ENCODE measurements around the gene DOCK8. TPM values are rescaled to one million over a fixed set of nuclear protein-coding genes. Genes with fewer than 3 reads are reported as not detected.

The DOCK8 gene
- polyA plus RNA-seq, 2 of the 4 experiments (the other 2 are of a cell fraction) = 0.27 to 0.68 TPM

- H3K4me2 ChIP-seq = no peak overlapping the region
- no peak overlapping the region for H3K27ac ChIP-seq
- DNase-seq (ENCODE audit: low read depth in 1 of 2, low spot score in 1 of 2) (no peak), FAIRE-seq (no peak), ATAC-seq (no peak)
- H3K4me3 ChIP-seq = no peak overlapping the region
- no peaks in the 10 kb centered on the region for H3K4me1 ChIP-seq
- 0% methylated on average over 1 of the region's 1 CpG for WGBS (ENCODE audit: missing lambda C conversion rate)
- TF ChIP-seq USF2 (IDR thresholded peaks at IDR 0.05) = no peak
- TF ChIP-seq MAZ (IDR thresholded peaks at IDR 0.05; ENCODE audit: borderline replicate concordance, low read depth, low read length) = no peak
- no peak for TF ChIP-seq ZC3H11A (IDR thresholded peaks at IDR 0.05)
- TF ChIP-seq TFCP2L1 (CRISPR knock-in tag; IDR thresholded peaks at IDR 0.05) = no peak
- TF ChIP-seq ESRRA (IDR thresholded peaks at IDR 0.05; ENCODE audit: borderline replicate concordance, low read length) = no peak
- no peak for TF ChIP-seq RCOR1 (IDR thresholded peaks at IDR 0.05; ENCODE audit: low read depth, low read length)
- TF ChIP-seq REST (IDR thresholded peaks at IDR 0.05) = no peak
- no peak for TF ChIP-seq POLR2AphosphoS2 (conservative IDR thresholded peaks at IDR 0.05; ENCODE audit: low read length)
- no peak for TF ChIP-seq CBX8 (IDR thresholded peaks at IDR 0.05)
- no peak for TF ChIP-seq FOSB (CRISPR knock-in tag; IDR thresholded peaks at IDR 0.05)
- CTCF ChIA-PET = interaction anchor here (0.9 kb wide), 1 partner anchor 9 kb away, joined by 3 read pairs; no protein-coding TSS in a partner anchor
- H3K9me3 ChIP-seq = no peaks in the 10 kb centered on the region
- POLR2A ChIA-PET = no interaction called here
Observed at GRCh38 chr9:206481-206880, 8.2 kb upstream of the DOCK8 start.

- WGBS (ENCODE audit: missing lambda C conversion rate) = 70% methylated on average over 14 of the region's 14 CpGs
- TF ChIP-seq EHMT2 (IDR thresholded peaks at IDR 0.05; ENCODE audit: low read depth) (no peak), CHD4 (IDR thresholded peaks at IDR 0.05; ENCODE audit: borderline replicate concordance) (no peak), ZFP36 (IDR thresholded peaks at IDR 0.05; ENCODE audit: borderline replicate concordance, partially characterized antibody) (no peak), CHD2 (IDR thresholded peaks at IDR 0.05; ENCODE audit: low read length, partially characterized antibody) (no peak)
- TF ChIP-seq, protein P1, sequence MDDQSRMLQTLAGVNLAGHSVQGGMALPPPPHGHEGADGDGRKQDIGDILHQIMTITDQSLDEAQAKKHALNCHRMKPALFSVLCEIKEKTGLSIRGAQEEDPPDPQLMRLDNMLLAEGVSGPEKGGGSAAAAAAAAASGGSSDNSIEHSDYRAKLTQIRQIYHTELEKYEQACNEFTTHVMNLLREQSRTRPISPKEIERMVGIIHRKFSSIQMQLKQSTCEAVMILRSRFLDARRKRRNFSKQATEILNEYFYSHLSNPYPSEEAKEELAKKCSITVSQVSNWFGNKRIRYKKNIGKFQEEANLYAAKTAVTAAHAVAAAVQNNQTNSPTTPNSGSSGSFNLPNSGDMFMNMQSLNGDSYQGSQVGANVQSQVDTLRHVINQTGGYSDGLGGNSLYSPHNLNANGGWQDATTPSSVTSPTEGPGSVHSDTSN (IDR thresholded peaks at IDR 0.05) = no peak
- TF ChIP-seq, protein P2, sequence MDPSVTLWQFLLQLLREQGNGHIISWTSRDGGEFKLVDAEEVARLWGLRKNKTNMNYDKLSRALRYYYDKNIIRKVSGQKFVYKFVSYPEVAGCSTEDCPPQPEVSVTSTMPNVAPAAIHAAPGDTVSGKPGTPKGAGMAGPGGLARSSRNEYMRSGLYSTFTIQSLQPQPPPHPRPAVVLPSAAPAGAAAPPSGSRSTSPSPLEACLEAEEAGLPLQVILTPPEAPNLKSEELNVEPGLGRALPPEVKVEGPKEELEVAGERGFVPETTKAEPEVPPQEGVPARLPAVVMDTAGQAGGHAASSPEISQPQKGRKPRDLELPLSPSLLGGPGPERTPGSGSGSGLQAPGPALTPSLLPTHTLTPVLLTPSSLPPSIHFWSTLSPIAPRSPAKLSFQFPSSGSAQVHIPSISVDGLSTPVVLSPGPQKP (IDR thresholded peaks at IDR 0.05; ENCODE audit: low read depth, low read length) = no peak
- DNase-seq (ENCODE audit: low read depth in 1 of 2, low spot score in 1 of 2) (no peak), ATAC-seq (no peak), FAIRE-seq (no peak)
- H3K4me1 ChIP-seq = no peaks in the 10 kb centered on the region
- H3K4me3 ChIP-seq = no peak overlapping the region
- ChIA-PET POLR2A (no interaction called here), CTCF (no interaction called here)
- H3K4me2 ChIP-seq = no peak overlapping the region
- H3K27ac ChIP-seq = no peak overlapping the region
- H3K9me3 ChIP-seq = no peaks in the 10 kb centered on the region
Observed at GRCh38 chr9:209143-209758, 5.4 kb upstream of the DOCK8 start.

GRCh38 chr9:211036-211435, 3.6 kb upstream of the DOCK8 start:
- Histone ChIP-seq H3K4me1 (no peaks in the 10 kb centered on the region), H3K4me2 (no peak overlapping the region), H3K9me3 (no peaks in the 10 kb centered on the region), H3K27ac (no peak overlapping the region), H3K4me3 (no peak overlapping the region)
- ChIA-PET CTCF (interaction anchor here (0.5 kb wide), 1 partner anchor 12 kb away, joined by 3 read pairs; no protein-coding TSS in a partner anchor), POLR2A (no interaction called here)
- FAIRE-seq (no peak), DNase-seq (ENCODE audit: low read depth in 1 of 2, low spot score in 1 of 2) (no peak), ATAC-seq (no peak)
- WGBS (ENCODE audit: missing lambda C conversion rate) = 72% methylated on average over 7 of the region's 7 CpGs
- TF ChIP-seq GATA3 (IDR thresholded peaks at IDR 0.05; ENCODE audit: borderline replicate concordance) (no peak), JUNB (IDR thresholded peaks at IDR 0.05) (no peak), HDAC2 (IDR thresholded peaks at IDR 0.05) (no peak), SMC3 (IDR thresholded peaks at IDR 0.05) (no peak), HES2 (IDR thresholded peaks at IDR 0.05) (no peak), ESRRA (IDR thresholded peaks at IDR 0.05; ENCODE audit: borderline replicate concordance, low read length) (no peak)
- TF ChIP-seq, protein P1 (IDR thresholded peaks at IDR 0.05) = no peak
- TF ChIP-seq, protein P2 (IDR thresholded peaks at IDR 0.05; ENCODE audit: low read depth, low read length) = no peak
- TF ChIP-seq, protein P3, sequence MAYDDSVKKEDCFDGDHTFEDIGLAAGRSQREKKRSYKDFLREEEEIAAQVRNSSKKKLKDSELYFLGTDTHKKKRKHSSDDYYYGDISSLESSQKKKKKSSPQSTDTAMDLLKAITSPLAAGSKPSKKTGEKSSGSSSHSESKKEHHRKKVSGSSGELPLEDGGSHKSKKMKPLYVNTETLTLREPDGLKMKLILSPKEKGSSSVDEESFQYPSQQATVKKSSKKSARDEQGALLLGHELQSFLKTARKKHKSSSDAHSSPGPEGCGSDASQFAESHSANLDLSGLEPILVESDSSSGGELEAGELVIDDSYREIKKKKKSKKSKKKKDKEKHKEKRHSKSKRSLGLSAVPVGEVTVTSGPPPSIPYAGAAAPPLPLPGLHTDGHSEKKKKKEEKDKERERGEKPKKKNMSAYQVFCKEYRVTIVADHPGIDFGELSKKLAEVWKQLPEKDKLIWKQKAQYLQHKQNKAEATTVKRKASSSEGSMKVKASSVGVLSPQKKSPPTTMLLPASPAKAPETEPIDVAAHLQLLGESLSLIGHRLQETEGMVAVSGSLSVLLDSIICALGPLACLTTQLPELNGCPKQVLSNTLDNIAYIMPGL (CRISPR knock-in tag; IDR thresholded peaks at IDR 0.05; ENCODE audit: borderline replicate concordance) = no peak
